Fibroblast of mammary gland (primary cell): ENCODE measurements around the gene HDAC1.
A peak's percentile ranks its signal among the peaks of the same experiment; 100 is the strongest.

ENCODE experiments used
- DNase-seq: peaks from one replicate; pipeline ENCODE4 v3.0.0-alpha.2; 2010; ENCODE audit warnings: low read depth
- H3K4me3 ChIP-seq: 2 replicates; pipeline ENCODE4 v1.5.1; 2011; ENCODE audit warnings: low read depth, mild to moderate bottlenecking, low read length, moderate library complexity; ENCODE audit not compliant: control insufficient read depth
- CTCF ChIP-seq: conservative IDR thresholded peaks from 2 replicates; pipeline ENCODE4 v1.5.1; 2011; ENCODE audit warnings: low read depth, low read length, inconsistent platforms; ENCODE audit not compliant: control insufficient read depth, insufficient read depth

The HDAC1 gene

GRCh38 chr1:32341971-32342370, 50.1 kb downstream of the HDAC1 start:
- DNase-seq = no peak

GRCh38 chr1:32342704-32343103, 50.8 kb downstream of the HDAC1 start:
- TF ChIP-seq CTCF = no peak
- no peak overlapping the region for H3K4me3 ChIP-seq
- no peak for DNase-seq

More at GRCh38 chr1:32341971-32342370, 50.1 kb downstream of the HDAC1 start:
- H3K4me3 ChIP-seq = no peak overlapping the region
- TF ChIP-seq CTCF = no peak

GRCh38 chr1:32345289-32345827, 53.5 kb downstream of the HDAC1 start:
- peak; percentile 28 for DNase-seq
- H3K4me3 ChIP-seq = no peak overlapping the region
- TF ChIP-seq CTCF = no peak

- no peak for DNase-seq
- no peak overlapping the region for H3K4me3 ChIP-seq
- no peak for TF ChIP-seq CTCF
Measured at GRCh38 chr1:32346532-32347157, 54.8 kb downstream of the HDAC1 start.

GRCh38 chr1:32349211-32349708, 57.4 kb downstream of the HDAC1 start:
- no peak for TF ChIP-seq CTCF
- peak; percentile 66 for DNase-seq
- H3K4me3 ChIP-seq = no peak overlapping the region

- TF ChIP-seq CTCF = peak; percentile 27
- DNase-seq = peak; percentile 58
- H3K4me3 ChIP-seq = peak overlapping the region; percentile 63
Measured at GRCh38 chr1:32350785-32351398, 59.0 kb downstream of the HDAC1 start.
